Activated naive CD4-positive, alpha-beta T cell treated with anti-CD3 and anti-CD28 coated beads, Interleukin-2, amount 50 U/mL, for 24 hours (primary cell): ENCODE measurements around the gene BRD4.

ENCODE experiments used
- H3K27ac Mint-ChIP-seq: one replicate; pipeline ENCODE4 v1.8.0; 2021; ENCODE audit warnings: mild to moderate bottlenecking, mixed read lengths
- H3K27me3 Mint-ChIP-seq: one replicate; pipeline ENCODE4 v1.8.0; 2021; ENCODE audit warnings: mixed read lengths
- H3K36me3 Mint-ChIP-seq: one replicate; pipeline ENCODE4 v1.8.0; 2021; ENCODE audit warnings: mixed read lengths
- H3K4me1 Mint-ChIP-seq: one replicate; pipeline ENCODE4 v1.8.0; 2021; ENCODE audit warnings: mixed read lengths
- H3K4me3 Mint-ChIP-seq: one replicate; pipeline ENCODE4 v1.8.0; 2021; ENCODE audit warnings: mild to moderate bottlenecking, mixed read lengths
- H3K9me3 Mint-ChIP-seq: one replicate; pipeline ENCODE4 v1.8.0; 2021; ENCODE audit warnings: mixed read lengths

The BRD4 gene

DNA sequence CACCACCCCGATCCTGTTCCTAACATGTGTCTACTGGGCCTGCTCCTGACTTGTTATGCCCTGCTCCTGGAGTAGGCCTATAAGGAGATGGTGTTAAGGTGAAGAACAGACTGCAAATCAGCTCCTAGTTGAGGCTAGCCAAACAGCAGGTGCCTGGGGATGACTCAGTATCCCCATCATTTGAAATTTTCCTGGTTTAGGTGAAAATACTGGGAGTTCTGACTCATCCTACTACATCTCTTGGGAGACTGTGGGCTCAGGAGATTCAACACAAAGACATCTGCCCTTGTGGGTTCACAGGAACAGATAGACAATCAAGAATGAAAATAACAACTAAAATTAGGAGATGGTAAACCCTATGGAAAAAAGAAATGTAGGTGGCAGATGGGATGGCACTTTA is 41.2 kb downstream of the BRD4 start:
- Mint-ChIP-seq H3K27me3 (no peaks in the 10 kb centered on the region), H3K4me3 (peak overlapping the region; percentile 4), H3K4me1 (peaks cover 96% of the 10 kb centered on the region), H3K27ac (peak overlapping the region; percentile 30), H3K9me3 (no peaks in the 10 kb centered on the region), H3K36me3 (no peaks in the 10 kb centered on the region)

DNA sequence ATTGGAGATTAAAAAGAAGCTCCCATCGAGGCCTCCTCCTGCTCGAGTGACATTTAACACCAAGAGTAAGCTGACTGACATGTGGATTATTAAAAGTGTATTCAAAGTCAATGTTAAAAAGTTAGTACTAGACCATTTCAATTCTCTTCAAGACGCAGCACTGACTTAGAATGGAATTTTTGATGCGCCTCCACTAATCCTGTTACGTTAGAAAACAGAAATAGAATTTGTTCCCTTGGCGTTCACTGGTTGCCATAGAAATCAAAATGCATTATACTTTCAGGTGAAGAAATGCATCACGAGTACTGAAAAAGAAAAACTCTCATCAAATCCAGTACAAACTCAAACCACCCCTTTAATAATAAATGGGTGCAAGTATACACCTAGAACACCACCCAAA is 42.2 kb downstream of the BRD4 start:
- no peaks in the 10 kb centered on the region for H3K27me3 Mint-ChIP-seq
- H3K9me3 Mint-ChIP-seq = no peaks in the 10 kb centered on the region
- H3K4me1 Mint-ChIP-seq = peaks cover 96% of the 10 kb centered on the region
- H3K36me3 Mint-ChIP-seq = no peaks in the 10 kb centered on the region
- peak overlapping the region; percentile 76 for H3K27ac Mint-ChIP-seq
- peak overlapping the region; percentile 34 for H3K4me3 Mint-ChIP-seq

- H3K4me3 Mint-ChIP-seq = no peak overlapping the region
- H3K36me3 Mint-ChIP-seq = no peaks in the 10 kb centered on the region
- peaks cover 96% of the 10 kb centered on the region for H3K4me1 Mint-ChIP-seq
- H3K9me3 Mint-ChIP-seq = no peaks in the 10 kb centered on the region
- H3K27me3 Mint-ChIP-seq = no peaks in the 10 kb centered on the region
- peak overlapping the region; percentile 76 for H3K27ac Mint-ChIP-seq
Observed at GRCh38 chr19:15289673-15290072, 42.7 kb downstream of the BRD4 start.

- Mint-ChIP-seq H3K27ac (peak overlapping the region; percentile 90), H3K36me3 (no peaks in the 10 kb centered on the region), H3K27me3 (no peaks in the 10 kb centered on the region), H3K9me3 (no peaks in the 10 kb centered on the region), H3K4me1 (peaks cover 96% of the 10 kb centered on the region), H3K4me3 (peak overlapping the region; percentile 73)
Observed at GRCh38 chr19:15288146-15288963, 44.0 kb downstream of the BRD4 start.

GRCh38 chr19:15287496-15287895 is 44.8 kb downstream of the BRD4 start:
- peak overlapping the region; percentile 70 for H3K4me3 Mint-ChIP-seq
- H3K4me1 Mint-ChIP-seq = peaks cover 98% of the 10 kb centered on the region
- H3K36me3 Mint-ChIP-seq = no peaks in the 10 kb centered on the region
- peak overlapping the region; percentile 81 for H3K27ac Mint-ChIP-seq
- no peaks in the 10 kb centered on the region for H3K9me3 Mint-ChIP-seq
- no peaks in the 10 kb centered on the region for H3K27me3 Mint-ChIP-seq

GRCh38 chr19:15286688-15287365 is 45.5 kb downstream of the BRD4 start:
- Mint-ChIP-seq H3K36me3 (no peaks in the 10 kb centered on the region), H3K27me3 (no peaks in the 10 kb centered on the region), H3K9me3 (no peaks in the 10 kb centered on the region), H3K4me3 (peak overlapping the region; percentile 26), H3K4me1 (peaks cover 98% of the 10 kb centered on the region), H3K27ac (peak overlapping the region; percentile 65)

DNA sequence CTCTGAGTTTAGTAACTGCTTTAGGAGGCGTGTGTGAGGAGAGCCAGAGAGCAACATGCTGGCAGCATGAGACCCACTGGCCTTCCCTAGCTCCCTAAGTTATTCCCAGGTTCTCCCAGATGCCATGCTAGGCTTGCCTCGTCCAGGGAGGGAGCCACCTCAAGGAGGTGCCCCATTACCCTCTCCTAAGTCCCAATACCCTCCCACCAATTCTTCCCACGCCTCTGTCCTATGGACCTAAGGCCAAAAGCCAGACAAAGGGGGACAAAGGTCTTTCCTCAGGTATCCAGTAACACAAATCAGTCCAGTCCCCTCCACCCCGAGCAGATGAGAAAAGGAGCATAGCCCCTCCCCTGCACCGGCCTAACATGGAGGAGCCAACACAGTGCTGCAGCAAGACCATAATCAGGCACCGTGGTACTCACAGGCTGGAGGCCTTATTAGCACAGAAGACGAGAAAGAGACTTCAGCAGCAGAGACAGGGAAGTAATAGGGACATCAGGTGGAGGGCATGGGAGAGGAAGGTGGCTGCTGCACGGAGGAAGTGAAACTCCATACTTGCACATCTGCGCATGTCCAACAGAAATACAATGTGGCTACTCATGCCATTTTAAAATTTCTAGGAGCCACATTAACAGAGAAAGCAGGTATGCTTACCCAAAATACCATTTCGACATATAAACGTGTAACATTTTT is 46.3 kb downstream of the BRD4 start:
- no peaks in the 10 kb centered on the region for H3K27me3 Mint-ChIP-seq
- H3K36me3 Mint-ChIP-seq = no peaks in the 10 kb centered on the region
- H3K9me3 Mint-ChIP-seq = no peaks in the 10 kb centered on the region
- peaks cover 98% of the 10 kb centered on the region for H3K4me1 Mint-ChIP-seq
- peak overlapping the region; percentile 65 for H3K27ac Mint-ChIP-seq
- peak overlapping the region; percentile 65 for H3K4me3 Mint-ChIP-seq

DNA sequence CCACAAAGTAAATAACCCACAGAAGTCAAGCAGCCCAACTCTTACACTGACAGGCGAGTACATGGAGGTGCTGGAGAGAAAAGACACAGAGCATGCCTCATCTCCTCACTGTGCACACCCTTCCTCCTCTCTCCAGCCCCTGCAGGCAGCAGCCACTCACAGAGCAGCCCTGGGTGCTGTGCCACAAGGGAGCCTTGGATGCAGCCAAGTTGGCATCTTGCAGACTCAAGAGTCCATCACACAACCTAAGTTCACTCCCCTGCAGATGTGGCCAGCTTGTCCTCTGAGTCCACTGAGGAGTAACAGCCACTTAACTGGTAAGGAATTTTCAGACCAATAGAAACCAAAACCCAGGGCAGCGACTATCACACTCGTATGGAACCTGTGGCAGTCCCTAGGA is 47.4 kb downstream of the BRD4 start:
- H3K27me3 Mint-ChIP-seq = no peaks in the 10 kb centered on the region
- no peaks in the 10 kb centered on the region for H3K36me3 Mint-ChIP-seq
- H3K4me3 Mint-ChIP-seq = peak overlapping the region; percentile 49
- peaks cover 98% of the 10 kb centered on the region for H3K4me1 Mint-ChIP-seq
- H3K27ac Mint-ChIP-seq = peak overlapping the region; percentile 79
- no peaks in the 10 kb centered on the region for H3K9me3 Mint-ChIP-seq

DNA sequence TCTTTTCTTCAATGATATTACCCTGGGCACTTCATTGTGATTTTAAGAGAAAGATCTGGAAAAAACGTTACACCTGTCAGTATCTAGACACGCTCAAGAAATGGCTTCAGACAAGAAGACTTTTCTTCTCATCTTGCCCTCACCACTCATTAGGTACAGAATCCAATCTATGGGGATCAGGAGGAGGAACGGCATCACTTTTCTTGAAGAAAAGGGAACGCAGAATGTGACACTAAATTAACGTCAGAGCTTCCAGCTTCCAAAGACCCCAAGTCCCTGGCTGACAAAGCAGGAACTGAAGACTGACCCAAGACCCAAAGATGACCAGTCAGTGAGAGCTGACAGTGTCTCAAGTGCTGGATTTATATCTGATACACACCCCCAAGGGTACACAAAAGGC is 48.2 kb downstream of the BRD4 start:
- Mint-ChIP-seq H3K36me3 (no peaks in the 10 kb centered on the region), H3K4me1 (peaks cover 98% of the 10 kb centered on the region), H3K27ac (peak overlapping the region; percentile 82), H3K27me3 (no peaks in the 10 kb centered on the region), H3K4me3 (peak overlapping the region; percentile 74), H3K9me3 (no peaks in the 10 kb centered on the region)

GRCh38 chr19:15283141-15283883 is 49.0 kb downstream of the BRD4 start:
- peaks cover 97% of the 10 kb centered on the region for H3K4me1 Mint-ChIP-seq
- peak overlapping the region; percentile 74 for H3K4me3 Mint-ChIP-seq

GRCh38 chr19:15282311-15282705 is 50.0 kb downstream of the BRD4 start:
- H3K4me3 Mint-ChIP-seq = no peak overlapping the region
- H3K27me3 Mint-ChIP-seq = no peaks in the 10 kb centered on the region
- peaks cover 92% of the 10 kb centered on the region for H3K4me1 Mint-ChIP-seq
- peak overlapping the region; percentile 30 for H3K27ac Mint-ChIP-seq
- no peaks in the 10 kb centered on the region for H3K36me3 Mint-ChIP-seq
- no peaks in the 10 kb centered on the region for H3K9me3 Mint-ChIP-seq

More at GRCh38 chr19:15283141-15283883, 49.0 kb downstream of the BRD4 start:
- H3K27me3 Mint-ChIP-seq = no peaks in the 10 kb centered on the region
- no peaks in the 10 kb centered on the region for H3K9me3 Mint-ChIP-seq
- H3K27ac Mint-ChIP-seq = peak overlapping the region; percentile 82
- H3K36me3 Mint-ChIP-seq = no peaks in the 10 kb centered on the region

DNA sequence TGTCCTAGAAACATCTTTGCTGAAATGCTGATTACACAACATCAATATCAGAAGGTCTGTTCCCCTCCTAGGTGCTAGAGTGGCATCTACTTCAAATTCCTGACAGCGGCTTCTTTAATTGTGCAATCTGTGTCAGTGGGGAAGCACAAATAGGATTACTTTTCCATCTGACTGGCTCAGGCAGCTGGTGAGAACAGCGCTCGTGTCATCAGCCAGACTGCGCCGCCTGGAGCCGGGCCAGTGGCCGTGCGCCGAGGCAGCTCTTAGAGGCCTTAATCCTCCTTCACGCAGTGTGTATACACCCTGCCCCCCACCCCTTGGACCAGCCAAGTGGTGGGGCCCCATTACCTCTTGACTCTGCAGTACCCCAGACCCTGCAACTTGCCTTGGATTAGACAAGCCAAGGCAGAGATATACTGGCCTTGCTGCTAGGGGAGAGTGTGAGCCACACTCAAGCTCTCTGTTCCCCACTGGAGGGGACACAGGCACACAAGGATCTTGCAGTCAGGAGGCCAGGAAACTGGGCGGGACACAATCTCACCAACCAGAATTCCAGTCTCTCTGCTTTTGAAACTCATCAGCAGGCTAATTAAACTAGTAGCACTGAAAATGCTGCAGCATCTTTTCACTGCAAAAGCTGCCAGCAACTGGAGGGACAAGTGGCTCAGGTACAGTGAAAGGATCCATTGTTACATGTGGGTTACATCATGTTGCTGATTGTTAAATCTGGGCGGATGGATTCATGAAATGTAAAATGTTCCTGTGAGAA is 51.2 kb downstream of the BRD4 start:
- Mint-ChIP-seq H3K27ac (peak overlapping the region; percentile 69), H3K4me3 (peak overlapping the region; percentile 34), H3K4me1 (peaks cover 94% of the 10 kb centered on the region), H3K36me3 (no peaks in the 10 kb centered on the region), H3K27me3 (no peaks in the 10 kb centered on the region), H3K9me3 (no peaks in the 10 kb centered on the region)

DNA sequence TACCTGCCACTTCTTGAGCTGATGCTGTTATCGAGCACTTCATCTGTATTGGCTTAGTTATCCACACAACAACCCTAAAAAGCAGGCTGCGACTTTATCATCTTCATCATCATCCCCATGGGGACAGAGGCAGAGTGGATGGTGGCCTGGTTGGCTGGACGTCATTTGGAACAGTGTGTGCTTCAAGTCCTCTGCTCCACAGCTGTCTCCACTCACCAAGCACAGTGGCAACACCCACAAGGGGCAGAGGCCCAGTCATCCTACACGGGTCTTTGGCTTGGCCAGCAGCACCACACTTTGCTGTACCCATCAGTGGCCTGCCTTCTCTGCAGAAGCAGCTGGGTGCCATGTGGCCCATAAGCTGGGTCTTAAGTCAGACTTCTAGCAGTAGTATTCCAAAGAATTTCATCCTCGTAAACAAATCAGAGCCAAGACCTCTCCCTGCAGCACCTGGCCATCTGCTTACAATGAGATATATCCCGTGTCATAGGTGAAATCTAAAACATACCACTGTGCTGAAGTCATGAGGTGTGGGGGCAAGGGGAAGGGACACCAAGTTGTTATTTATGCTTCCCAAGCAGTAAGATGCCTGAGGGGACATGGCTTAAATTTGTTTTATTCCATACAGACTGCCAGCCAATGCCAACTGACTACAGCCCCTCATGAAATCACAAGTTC is 52.2 kb downstream of the BRD4 start:
- H3K4me1 Mint-ChIP-seq = peaks cover 94% of the 10 kb centered on the region
- H3K4me3 Mint-ChIP-seq = no peak overlapping the region
- H3K9me3 Mint-ChIP-seq = no peaks in the 10 kb centered on the region

DNA sequence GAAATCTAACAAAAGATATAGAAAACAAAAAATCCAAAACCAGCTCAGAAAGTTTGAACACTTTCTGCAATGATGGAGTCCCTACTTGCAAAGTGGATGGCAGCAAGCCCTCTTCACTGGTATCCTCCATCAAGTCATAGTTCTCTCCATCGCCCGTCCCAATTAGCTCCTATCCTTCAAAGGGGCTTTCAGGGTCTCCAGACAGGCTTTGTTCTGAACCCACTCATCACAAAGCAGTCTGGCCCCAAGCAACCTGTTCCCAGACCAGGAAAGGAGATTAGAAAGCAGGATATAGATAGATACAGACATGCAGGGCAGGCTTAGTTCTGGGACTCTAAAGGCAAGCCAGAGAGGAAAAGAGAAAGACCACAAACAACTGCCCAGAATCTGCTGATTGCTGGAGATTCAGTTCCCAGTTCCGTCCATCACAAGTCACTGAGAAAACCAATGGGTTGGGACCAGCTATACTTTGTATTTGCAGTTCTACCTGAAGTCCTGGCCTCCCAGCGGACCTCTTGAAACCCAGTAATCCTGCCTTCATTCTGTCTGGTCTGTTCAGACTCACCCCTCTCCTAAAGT is 52.9 kb downstream of the BRD4 start:
- Mint-ChIP-seq H3K9me3 (no peaks in the 10 kb centered on the region), H3K27me3 (no peaks in the 10 kb centered on the region), H3K36me3 (no peaks in the 10 kb centered on the region), H3K27ac (peak overlapping the region; percentile 87), H3K4me3 (no peak overlapping the region), H3K4me1 (peaks cover 89% of the 10 kb centered on the region)

More for the DNA sequence above, 52.2 kb downstream of the BRD4 start:
- Mint-ChIP-seq H3K27ac (peak overlapping the region; percentile 15), H3K36me3 (no peaks in the 10 kb centered on the region), H3K27me3 (no peaks in the 10 kb centered on the region)
